Body of pancreas (tissue), 4 donors: ENCODE results near the gene TIFAB. TPM values are rescaled to one million over a fixed set of nuclear protein-coding genes. Genes with fewer than 3 reads are reported as not detected.
A peak's percentile ranks its signal among the peaks of the same experiment; 100 is the strongest.

Experiments
- ATAC-seq: fragments of 150-250 bp; one replicate; pipeline ENCODE4 v1.9.1; 2016
- DNase-seq, 4 donors: peaks; one replicate each; pipeline ENCODE4 v3.0.0-alpha.2; 2019
- H3K27ac ChIP-seq, 4 donors: fragments of 200-600 bp; sonication (generic); 1 replicate in 3 of 4; 2 replicates in 1 of 4; pipeline versions ENCODE4 v1.5.1 to v1.6.1; 2016 to 2019; ENCODE audit warnings: mild to moderate bottlenecking in 1 of 4, mixed read lengths in 1 of 4, moderate library complexity in 1 of 4
- H3K27me3 ChIP-seq, 2 donors: fragments of 200-600 bp; sonication (generic); one replicate each; pipeline ENCODE4 v1.6.0; 2016; ENCODE audit warnings: mild to moderate bottlenecking in 1 of 2
- H3K36me3 ChIP-seq, 2 donors: fragments of 200-600 bp; sonication (generic); replicated peaks in 1 of 2; 2 replicates each; pipeline ENCODE4 v1.5.1; 2016; ENCODE audit warnings: low read depth in 2 of 2; ENCODE audit not compliant: insufficient read depth in 1 of 2
- H3K4me1 ChIP-seq: fragments of 200-600 bp; sonication (generic); one replicate; pipeline ENCODE4 v1.6.0; 2016
- H3K4me3 ChIP-seq, 2 donors: fragments of 200-600 bp; sonication (generic); 1 replicate in 1 of 2; 2 replicates in 1 of 2; pipeline ENCODE4 v1.5.1; 2016 to 2019
- H3K9me3 ChIP-seq, 3 donors: fragments of 200-600 bp; sonication (generic); 1 replicate in 2 of 3; 2 replicates in 1 of 3; pipeline ENCODE4 v1.5.1; 2016
- CTCF ChIP-seq, 7 experiments: fragments of 450-650 bp in 4 of 7; fragments of 200-600 bp in 3 of 7; sonication (generic) in 3 of 7; IDR thresholded peaks; one replicate each; pipeline ENCODE4 v1.5.1; 2016 to 2019; ENCODE audit warnings: antibody characterized with exemption in 7 of 7
- POLR2A ChIP-seq, 3 donors: fragments of 450-650 bp; IDR thresholded peaks; one replicate each; pipeline ENCODE4 v1.6.1; 2016; ENCODE audit warnings: antibody characterized with exemption in 3 of 3, mild to moderate bottlenecking in 2 of 3
- WGBS, 2 donors: methylation state at CpG; one replicate each; pipeline ENCODE4 v1.1.5; 2017; 5-methylcytosine and 5-hydroxymethylcytosine counted together
- intact Hi-C: fragments of 100-400 bp; cut with DNase I; formaldehyde crosslinking; loops from one replicate; pipeline ENCODE4 v1.15.1; 2023
- total RNA-seq, 2 donors: library from RNA; depleted of rRNA; stranded (reverse); fragments of >200 nt; gene quantifications; one replicate each; pipeline ENCODE4 v1.1.0, GENCODE V29; 2016

The TIFAB gene
- total RNA-seq, 2 donors from 2014 or later = not detected

- TF ChIP-seq CTCF (IDR thresholded peaks at IDR 0.05) (no peak), POLR2A (IDR thresholded peaks at IDR 0.05) (no peak)
- Histone ChIP-seq H3K4me3 (no peak overlapping the region), H3K4me1 (peaks cover 17% of the 10 kb centered on the region), H3K9me3 (no peaks in the 10 kb centered on the region), H3K27ac (no peak overlapping the region), H3K36me3 (no peaks in the 10 kb centered on the region), H3K27me3 (no peaks in the 10 kb centered on the region)
- DNase-seq (no peak), ATAC-seq (no peak)
- 66 to 82% methylated on average over 2 of the region's 2 CpGs for WGBS, 2 donors
- intact Hi-C loops = no loop called here
Observed at GRCh38 chr5:135402031-135402430, 50.1 kb downstream of the TIFAB start.

DNA sequence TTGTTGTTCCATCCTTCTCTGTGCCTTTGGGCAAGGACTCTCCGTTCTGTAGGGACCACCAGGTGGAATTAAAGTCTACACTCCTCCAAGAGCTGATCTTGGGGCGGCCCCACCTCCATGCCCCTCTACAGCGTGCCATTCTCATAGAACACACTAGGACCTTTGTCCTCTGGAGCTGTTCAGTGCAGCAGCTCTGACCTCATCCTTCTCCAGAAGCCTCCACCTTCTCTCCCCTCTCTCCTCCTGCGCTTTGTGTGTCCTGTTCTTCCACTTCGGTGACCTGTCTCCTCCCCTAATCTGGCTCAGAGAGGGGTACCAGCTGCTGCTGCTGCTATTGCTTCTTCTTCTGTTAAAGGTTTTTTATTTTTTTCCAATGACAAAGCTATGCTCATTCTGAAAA is 51.3 kb downstream of the TIFAB start:
- no peak for ATAC-seq
- no peaks in the 10 kb centered on the region for H3K27me3 ChIP-seq

GRCh38 chr5:135399794-135400542 is 52.2 kb downstream of the TIFAB start:
- intact Hi-C loops = no loop called here

More for the DNA sequence above, 51.3 kb downstream of the TIFAB start:
- TF ChIP-seq CTCF (IDR thresholded peaks at IDR 0.05) (no peak), POLR2A (IDR thresholded peaks at IDR 0.05) (no peak)
- DNase-seq = no peak
- Histone ChIP-seq H3K36me3 (no peaks in the 10 kb centered on the region), H3K4me3 (no peak overlapping the region), H3K4me1 (peaks cover 27% of the 10 kb centered on the region), H3K9me3 (no peaks in the 10 kb centered on the region), H3K27ac (no peak overlapping the region)
- 54 to 66% methylated on average over 5 of the region's 5 CpGs for WGBS, 2 donors
- intact Hi-C loops = no loop called here

GRCh38 chr5:135398855-135399793 is 53.0 kb downstream of the TIFAB start, which contains the start of gene MACROH2A1:
Gene MACROH2A1 (minus strand): TSS chr5:135399231. CDS start chr5:135389093, 10,138 bp downstream.
- DNase-seq (peak; percentile 86 to 91 (median 88)), ATAC-seq (peak; percentile 95)
- 1 to 8% methylated on average over 21 to 104 of the region's 109 CpGs for WGBS, 2 donors
- Histone ChIP-seq H3K4me1 (peaks cover 40% of the 10 kb centered on the region), H3K27ac (peak within 1 kb of the TSS in 3 of 4 donors; percentile 71 to 80 (median 77)), H3K9me3 (no peaks in the 10 kb centered on the region), H3K36me3 (no peaks in the 10 kb centered on the region), H3K27me3 (no peaks in the 10 kb centered on the region), H3K4me3 (peak within 1 kb of the TSS; percentile 78 to 89)
- TF ChIP-seq CTCF (IDR thresholded peaks at IDR 0.05) (peak in 2 of 7 experiments; percentile 14 to 29), POLR2A (IDR thresholded peaks at IDR 0.05) (peak; percentile 66 to 83 (median 71))
- intact Hi-C loops = no loop called here

More at GRCh38 chr5:135399794-135400542, 52.2 kb downstream of the TIFAB start:
- DNase-seq (no peak), ATAC-seq (no peak)
- H3K4me3 ChIP-seq = peak overlapping the region in 1 of 2 donors; percentile 89
- peaks cover 36% of the 10 kb centered on the region for H3K4me1 ChIP-seq
- no peaks in the 10 kb centered on the region for H3K9me3 ChIP-seq
- H3K27me3 ChIP-seq = no peaks in the 10 kb centered on the region
- no peak for TF ChIP-seq CTCF (IDR thresholded peaks at IDR 0.05)
- TF ChIP-seq POLR2A (IDR thresholded peaks at IDR 0.05) = no peak
- H3K36me3 ChIP-seq = no peaks in the 10 kb centered on the region
- H3K27ac ChIP-seq = peak overlapping the region in 2 of 4 donors; percentile 77 to 80
- WGBS, 2 donors = 36 to 56% methylated on average over 25 of the region's 25 CpGs
